RWPE2 (cell line): ENCODE measurements around the gene PITHD1.
"Not testable (repeated sequence)": the region's sequence is repeated elsewhere in the genome, so short reads cannot be mapped to it uniquely, and the experiment has no call there.

ENCODE experiments used
- ATAC-seq: fragments of 200-7000 bp; cut with Tn5 transposase; 3 replicates; pipeline ENCODE4 v1.9.1; 2021; ENCODE audit warnings: low read depth
- DNase-seq: peaks from one replicate; pipeline ENCODE4 v3.0.0-alpha.2; 2020; ENCODE audit warnings: low spot score
- H3K27ac ChIP-seq: fragments of 450-650 bp; 2 replicates; pipeline ENCODE4 v1.5.1; 2017; ENCODE audit warnings: mild to moderate bottlenecking; ENCODE audit not compliant: poor library complexity, severe bottlenecking
- H3K27me3 ChIP-seq: fragments of 250-450 bp; sonication (Bioruptor Pico); 2 replicates; pipeline ENCODE4 v1.5.1; 2021; ENCODE audit warnings: mild to moderate bottlenecking, moderate library complexity; ENCODE audit not compliant: insufficient read depth, poor library complexity, severe bottlenecking
- H3K36me3 ChIP-seq: fragments of 250-450 bp; sonication (Bioruptor Pico); 2 replicates; pipeline ENCODE4 v1.5.1; 2020; ENCODE audit warnings: low read depth, mild to moderate bottlenecking, moderate library complexity
- H3K4me1 ChIP-seq: fragments of 250-450 bp; sonication (Bioruptor Pico); 2 replicates; pipeline ENCODE4 v1.5.1; 2021; ENCODE audit warnings: mild to moderate bottlenecking, moderate library complexity; ENCODE audit not compliant: insufficient read depth, poor library complexity, severe bottlenecking
- H3K4me3 ChIP-seq: fragments of 250-450 bp; sonication (Bioruptor Pico); 2 replicates; pipeline ENCODE4 v1.5.1; 2021; ENCODE audit warnings: mild to moderate bottlenecking, moderate library complexity; ENCODE audit not compliant: severe bottlenecking
- H3K9me3 ChIP-seq: fragments of 250-450 bp; sonication (Bioruptor Pico); 2 replicates; pipeline ENCODE4 v1.5.1; 2021; ENCODE audit warnings: mild to moderate bottlenecking, moderate library complexity; ENCODE audit not compliant: severe bottlenecking
- TF ChIP-seq, protein P1 (sequence below): fragments of 450-650 bp; IDR thresholded peaks from one replicate; pipeline ENCODE4 v1.5.1; 2017; ENCODE audit warnings: mild to moderate bottlenecking, moderate library complexity; ENCODE audit not compliant: poor library complexity, severe bottlenecking

The PITHD1 gene, protein sequence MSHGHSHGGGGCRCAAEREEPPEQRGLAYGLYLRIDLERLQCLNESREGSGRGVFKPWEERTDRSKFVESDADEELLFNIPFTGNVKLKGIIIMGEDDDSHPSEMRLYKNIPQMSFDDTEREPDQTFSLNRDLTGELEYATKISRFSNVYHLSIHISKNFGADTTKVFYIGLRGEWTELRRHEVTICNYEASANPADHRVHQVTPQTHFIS

DNA sequence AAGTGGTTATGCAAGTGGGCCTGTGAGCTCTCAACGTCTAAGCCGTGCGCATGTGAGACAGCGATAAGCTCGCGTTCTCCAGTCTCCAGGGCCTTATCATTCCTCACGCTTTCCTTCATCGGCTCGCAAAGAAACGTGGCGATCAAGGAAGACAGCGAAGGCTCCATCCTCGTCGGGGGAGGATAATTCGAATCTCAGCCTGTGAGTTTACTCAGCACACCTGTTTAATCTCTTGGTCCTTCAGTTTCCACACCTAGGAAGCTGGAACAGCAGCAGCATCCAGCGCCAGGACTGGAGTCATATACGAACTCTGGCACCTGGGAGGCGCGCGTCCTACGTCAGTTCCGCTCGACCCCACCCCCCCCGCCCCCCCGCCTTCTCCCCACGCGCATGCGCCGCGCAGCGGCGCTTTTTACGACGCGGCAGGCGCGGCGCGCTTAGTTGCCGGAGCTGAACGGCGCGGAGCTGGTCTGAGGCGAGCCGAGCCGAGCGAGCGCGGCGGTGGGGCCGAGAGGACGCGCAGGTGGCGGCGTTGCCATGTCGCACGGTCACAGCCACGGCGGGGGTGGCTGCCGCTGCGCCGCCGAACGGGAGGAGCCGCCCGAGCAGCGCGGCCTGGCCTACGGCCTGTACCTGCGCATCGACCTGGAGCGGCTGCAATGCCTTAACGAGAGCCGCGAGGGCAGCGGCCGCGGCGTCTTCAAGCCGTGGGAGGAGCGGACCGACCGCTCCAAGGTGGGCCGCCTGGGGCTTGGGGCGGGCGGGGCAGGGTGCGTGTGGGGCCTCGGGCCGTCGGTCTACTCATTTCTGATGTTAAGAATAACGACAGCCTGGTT is at the start of gene PITHD1:
PITHD1 (plus strand) TSS at position 440 of the 836 bp plus-strand sequence; CDS start at position 538, 98 bp downstream.
- TF ChIP-seq, protein P1, sequence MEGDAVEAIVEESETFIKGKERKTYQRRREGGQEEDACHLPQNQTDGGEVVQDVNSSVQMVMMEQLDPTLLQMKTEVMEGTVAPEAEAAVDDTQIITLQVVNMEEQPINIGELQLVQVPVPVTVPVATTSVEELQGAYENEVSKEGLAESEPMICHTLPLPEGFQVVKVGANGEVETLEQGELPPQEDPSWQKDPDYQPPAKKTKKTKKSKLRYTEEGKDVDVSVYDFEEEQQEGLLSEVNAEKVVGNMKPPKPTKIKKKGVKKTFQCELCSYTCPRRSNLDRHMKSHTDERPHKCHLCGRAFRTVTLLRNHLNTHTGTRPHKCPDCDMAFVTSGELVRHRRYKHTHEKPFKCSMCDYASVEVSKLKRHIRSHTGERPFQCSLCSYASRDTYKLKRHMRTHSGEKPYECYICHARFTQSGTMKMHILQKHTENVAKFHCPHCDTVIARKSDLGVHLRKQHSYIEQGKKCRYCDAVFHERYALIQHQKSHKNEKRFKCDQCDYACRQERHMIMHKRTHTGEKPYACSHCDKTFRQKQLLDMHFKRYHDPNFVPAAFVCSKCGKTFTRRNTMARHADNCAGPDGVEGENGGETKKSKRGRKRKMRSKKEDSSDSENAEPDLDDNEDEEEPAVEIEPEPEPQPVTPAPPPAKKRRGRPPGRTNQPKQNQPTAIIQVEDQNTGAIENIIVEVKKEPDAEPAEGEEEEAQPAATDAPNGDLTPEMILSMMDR, result no peak
- peak; percentile 80 for DNase-seq
- peaks cover 15% of the 10 kb centered on the region for H3K4me1 ChIP-seq
- H3K4me3 ChIP-seq, result peak within 1 kb of the TSS; percentile 68
- H3K27ac ChIP-seq, result peak within 1 kb of the TSS; percentile 41
- no peaks in the 10 kb centered on the region for H3K27me3 ChIP-seq
- H3K9me3 ChIP-seq, result no peaks in the 10 kb centered on the region
- peak; percentile 72 for ATAC-seq
- peaks cover 39% of the 10 kb centered on the region for H3K36me3 ChIP-seq

DNA sequence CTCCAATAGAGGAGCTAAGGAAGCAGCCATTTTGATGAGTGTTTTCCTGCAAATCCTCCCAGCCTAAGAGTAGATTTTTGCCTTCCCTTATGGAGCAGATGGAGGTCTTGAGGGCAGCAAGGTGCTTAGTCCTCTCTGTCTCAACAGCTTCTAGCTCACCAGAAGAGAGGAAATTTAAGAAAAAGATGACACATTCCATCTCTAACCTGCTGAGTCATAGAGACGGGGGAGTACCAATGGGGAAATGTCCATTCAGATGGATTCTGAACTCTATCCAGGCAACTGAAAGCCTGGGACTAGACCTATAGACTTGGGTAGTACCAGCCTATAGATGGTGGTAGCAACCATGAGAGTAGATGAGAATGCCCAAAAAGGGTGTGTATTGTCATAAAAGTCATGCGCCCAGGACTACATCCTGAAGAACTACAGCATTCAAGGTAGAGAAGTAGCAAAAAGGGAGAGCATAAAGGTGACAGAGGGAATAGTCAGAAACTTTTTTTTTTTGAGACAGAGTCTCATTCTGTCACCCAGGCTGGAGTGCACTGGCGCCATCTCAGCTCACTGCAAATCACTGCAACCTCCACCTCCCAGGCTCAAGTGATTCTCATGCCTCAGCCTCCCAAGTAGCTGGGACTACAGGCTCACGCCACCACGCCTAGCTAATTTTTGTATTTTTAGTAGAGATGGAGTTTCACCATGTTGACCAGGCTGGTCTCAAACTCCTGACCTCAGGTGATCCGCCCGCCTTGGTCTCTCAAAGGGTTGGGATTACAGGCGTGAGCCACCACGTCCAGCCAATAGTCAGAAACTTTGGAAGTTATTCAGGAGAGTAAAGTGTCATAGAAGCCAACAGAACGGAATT is 45.6 kb upstream of the PITHD1 start:
- Histone ChIP-seq H3K4me3 (no peak overlapping the region), H3K27ac (no peak overlapping the region), H3K4me1 (no peaks in the 10 kb centered on the region), H3K9me3 (no peaks in the 10 kb centered on the region), H3K36me3 (no peaks in the 10 kb centered on the region), H3K27me3 (no peaks in the 10 kb centered on the region)
- TF ChIP-seq, protein P1, result no peak
- DNase-seq (no peak), ATAC-seq (0 out of 3 replicates have a peak, but pooled peaks have one; percentile 31)

DNA sequence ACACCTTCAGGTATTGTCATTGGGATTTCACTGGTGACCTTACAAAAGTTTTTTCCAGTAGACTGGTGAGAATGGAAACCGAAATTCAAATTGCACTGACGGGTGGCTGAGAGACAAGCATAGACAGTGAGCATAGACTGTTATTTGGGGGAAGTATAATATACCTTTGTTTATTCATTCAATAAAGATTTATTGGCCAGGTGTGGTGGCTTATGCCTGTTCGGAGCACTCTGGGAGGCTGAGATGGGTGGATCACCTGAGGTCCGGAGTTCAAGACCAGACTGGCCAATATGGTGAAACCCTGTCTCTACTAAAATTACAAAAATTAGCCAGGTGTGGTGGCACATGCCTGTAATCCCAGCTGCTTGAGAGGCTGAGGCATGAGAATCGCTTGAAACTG is 44.9 kb upstream of the PITHD1 start:
- H3K27ac ChIP-seq, ATAC-seq, DNase-seq, H3K36me3 ChIP-seq, H3K27me3 ChIP-seq, H3K9me3 ChIP-seq, H3K4me1 ChIP-seq, H3K4me3 ChIP-seq: not testable (repeated sequence)

DNA sequence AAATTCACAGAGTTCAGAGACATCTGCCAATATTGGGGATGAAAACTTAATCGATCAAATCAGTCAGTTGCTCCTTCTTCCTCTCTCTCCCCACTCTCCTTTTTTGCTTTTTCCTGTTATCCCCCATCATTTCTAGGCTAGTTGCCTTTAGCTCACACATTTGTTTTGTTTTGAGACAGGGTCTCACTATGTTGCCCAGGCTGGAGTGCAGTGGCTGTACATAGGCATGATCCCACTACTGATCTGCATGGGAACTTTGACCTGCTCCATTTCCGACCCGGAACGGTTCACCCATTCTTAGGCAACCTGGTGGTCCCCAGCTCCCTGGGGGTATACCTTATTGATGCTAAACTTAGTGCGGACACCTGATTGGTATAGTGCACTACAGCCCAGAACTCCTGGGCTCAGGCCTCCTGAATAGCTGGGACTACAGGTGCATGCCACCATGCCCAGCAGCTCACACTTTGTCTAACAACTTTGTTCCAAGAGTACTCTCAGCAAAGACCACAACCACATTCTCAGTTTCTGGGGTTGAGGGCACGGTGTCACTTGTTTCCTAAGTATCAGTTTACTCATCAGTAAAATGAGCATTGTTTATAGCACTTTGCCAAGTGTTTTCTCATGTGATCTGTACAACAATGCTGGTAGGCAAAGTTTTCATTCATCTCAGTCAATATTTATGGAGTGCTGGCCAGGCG is 41.6 kb upstream of the PITHD1 start:
- H3K27ac ChIP-seq, result no peak overlapping the region
- H3K9me3 ChIP-seq, result no peaks in the 10 kb centered on the region
- TF ChIP-seq, protein P1, result no peak
- H3K4me3 ChIP-seq, result no peak overlapping the region
- no peaks in the 10 kb centered on the region for H3K36me3 ChIP-seq
- no peaks in the 10 kb centered on the region for H3K27me3 ChIP-seq
- ATAC-seq, result no peak
- no peak for DNase-seq
- no peaks in the 10 kb centered on the region for H3K4me1 ChIP-seq

DNA sequence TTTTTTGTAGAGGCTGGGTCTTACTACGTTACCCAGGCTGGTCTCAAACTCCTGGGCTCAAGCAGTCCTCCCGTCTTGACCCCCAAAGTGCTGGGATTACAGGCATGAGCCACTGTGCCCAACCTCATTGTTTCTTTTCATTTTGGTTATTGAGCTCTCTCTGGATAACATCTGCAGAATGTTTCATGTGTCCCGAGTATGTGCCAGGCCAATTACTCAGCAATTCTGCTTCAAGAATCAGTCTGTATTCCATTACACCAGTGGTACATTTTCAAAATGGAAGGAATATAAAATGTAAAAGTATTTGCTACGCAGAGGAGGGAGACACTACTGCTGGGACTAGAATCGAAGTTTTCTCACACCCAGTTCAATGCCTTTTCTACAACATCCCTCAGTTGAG is 36.6 kb upstream of the PITHD1 start:
- Histone ChIP-seq H3K36me3 (peaks cover 15% of the 10 kb centered on the region), H3K4me3 (no peak overlapping the region), H3K4me1 (peaks cover 16% of the 10 kb centered on the region), H3K27ac (peak overlapping the region; percentile 58), H3K27me3 (no peaks in the 10 kb centered on the region), H3K9me3 (no peaks in the 10 kb centered on the region)
- TF ChIP-seq, protein P1, result no peak
- ATAC-seq (no peak), DNase-seq (no peak)
